Suprapubic skin (tissue), 4 donors: Measurements from ENCODE around the gene CHRNB1. TPM values are rescaled to one million over a fixed set of nuclear protein-coding genes. Genes with fewer than 3 reads are reported as not detected.

Experiments used
- DNase-seq, 2 donors: peaks; one replicate each; pipeline ENCODE4 v3.0.0-alpha.2; 2019; ENCODE audit warnings: low spot score in 2 of 2
- H3K27ac ChIP-seq: fragments of 200-600 bp; sonication (generic); one replicate; pipeline ENCODE4 v1.5.1; 2019
- H3K27me3 ChIP-seq: fragments of 200-600 bp; sonication (generic); one replicate; pipeline ENCODE4 v1.5.1; 2019
- H3K36me3 ChIP-seq: fragments of 200-600 bp; sonication (generic); one replicate; pipeline ENCODE4 v1.5.1; 2019
- H3K4me1 ChIP-seq: fragments of 200-600 bp; sonication (generic); one replicate; pipeline ENCODE4 v1.5.1; 2019
- H3K4me3 ChIP-seq: fragments of 200-600 bp; sonication (generic); one replicate; pipeline ENCODE4 v1.5.1; 2019; ENCODE audit warnings: mild to moderate bottlenecking
- H3K9me3 ChIP-seq: fragments of 200-600 bp; sonication (generic); one replicate; pipeline ENCODE4 v1.5.1; 2019
- EP300 ChIP-seq: sonication (generic); formaldehyde crosslinking; IDR thresholded peaks from one replicate; pipeline ENCODE4 v1.6.1; 2017; ENCODE audit warnings: antibody characterized with exemption
- POLR2A ChIP-seq, 2 donors: fragments of 450-650 bp; IDR thresholded peaks; one replicate each; pipeline ENCODE4 v1.6.1; 2017; ENCODE audit warnings: antibody characterized with exemption in 2 of 2, mild to moderate bottlenecking in 2 of 2, moderate library complexity in 2 of 2
- POLR2AphosphoS5 ChIP-seq, 3 donors: sonication (generic); formaldehyde crosslinking; IDR thresholded peaks; one replicate each; pipeline ENCODE4 v1.6.1; 2017; ENCODE audit warnings: antibody characterized with exemption in 3 of 3
- WGBS: methylation state at CpG from one replicate; pipeline ENCODE4 v1.1.5; 2018; 5-methylcytosine and 5-hydroxymethylcytosine counted together
- total RNA-seq, 4 donors: library from RNA; depleted of rRNA; stranded (reverse); fragments of >200 nt; gene quantifications; one replicate each; pipeline ENCODE4 v1.1.0, GENCODE V29; 2016
- TF ChIP-seq, protein P1 (sequence below), 2 donors: fragments of 200-600 bp in 1 of 2; fragments of 450-650 bp in 1 of 2; sonication (generic) in 1 of 2; IDR thresholded peaks; one replicate each; pipeline ENCODE4 v1.5.1; 2016 to 2019; ENCODE audit warnings: antibody characterized with exemption in 2 of 2, mild to moderate bottlenecking in 1 of 2, moderate library complexity in 1 of 2

The CHRNB1 gene
- total RNA-seq, 4 donors from 2014 or later = 7.3 to 11.3 (median 9.7) TPM

DNA sequence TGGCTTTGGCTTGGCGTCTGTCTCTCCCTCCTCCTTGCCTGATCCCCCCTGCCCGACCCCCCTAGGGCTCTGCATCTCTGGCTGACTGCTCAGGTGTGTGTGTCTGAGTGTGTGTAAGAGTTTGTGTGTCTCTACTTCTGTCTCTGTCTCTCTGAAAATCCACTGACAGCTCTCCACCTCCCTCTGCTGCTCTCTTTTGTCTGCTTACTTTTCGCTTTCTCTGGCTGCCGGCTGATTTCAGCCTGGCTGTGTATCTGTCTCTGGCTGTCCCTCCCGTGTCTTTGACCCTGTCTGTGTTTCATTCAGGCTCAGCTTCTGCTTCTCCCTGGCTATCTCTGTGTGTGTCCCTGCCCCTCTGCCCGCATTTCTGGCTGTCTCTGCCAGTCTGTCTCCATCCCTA lies 28.5 kb upstream of the CHRNB1 start:
- H3K4me1 ChIP-seq = no peaks in the 10 kb centered on the region
- H3K27me3 ChIP-seq = no peaks in the 10 kb centered on the region
- H3K27ac ChIP-seq = no peak overlapping the region
- peaks cover 27% of the 10 kb centered on the region for H3K36me3 ChIP-seq
- TF ChIP-seq POLR2A (IDR thresholded peaks at IDR 0.05) (no peak), EP300 (no peak), POLR2AphosphoS5 (IDR thresholded peaks at IDR 0.05) (no peak)
- TF ChIP-seq, protein P1, sequence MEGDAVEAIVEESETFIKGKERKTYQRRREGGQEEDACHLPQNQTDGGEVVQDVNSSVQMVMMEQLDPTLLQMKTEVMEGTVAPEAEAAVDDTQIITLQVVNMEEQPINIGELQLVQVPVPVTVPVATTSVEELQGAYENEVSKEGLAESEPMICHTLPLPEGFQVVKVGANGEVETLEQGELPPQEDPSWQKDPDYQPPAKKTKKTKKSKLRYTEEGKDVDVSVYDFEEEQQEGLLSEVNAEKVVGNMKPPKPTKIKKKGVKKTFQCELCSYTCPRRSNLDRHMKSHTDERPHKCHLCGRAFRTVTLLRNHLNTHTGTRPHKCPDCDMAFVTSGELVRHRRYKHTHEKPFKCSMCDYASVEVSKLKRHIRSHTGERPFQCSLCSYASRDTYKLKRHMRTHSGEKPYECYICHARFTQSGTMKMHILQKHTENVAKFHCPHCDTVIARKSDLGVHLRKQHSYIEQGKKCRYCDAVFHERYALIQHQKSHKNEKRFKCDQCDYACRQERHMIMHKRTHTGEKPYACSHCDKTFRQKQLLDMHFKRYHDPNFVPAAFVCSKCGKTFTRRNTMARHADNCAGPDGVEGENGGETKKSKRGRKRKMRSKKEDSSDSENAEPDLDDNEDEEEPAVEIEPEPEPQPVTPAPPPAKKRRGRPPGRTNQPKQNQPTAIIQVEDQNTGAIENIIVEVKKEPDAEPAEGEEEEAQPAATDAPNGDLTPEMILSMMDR (IDR thresholded peaks at IDR 0.05) = no peak
- no peaks in the 10 kb centered on the region for H3K9me3 ChIP-seq
- DNase-seq = no peak
- no peak overlapping the region for H3K4me3 ChIP-seq
- WGBS = 85% methylated on average over 6 of the region's 6 CpGs

DNA sequence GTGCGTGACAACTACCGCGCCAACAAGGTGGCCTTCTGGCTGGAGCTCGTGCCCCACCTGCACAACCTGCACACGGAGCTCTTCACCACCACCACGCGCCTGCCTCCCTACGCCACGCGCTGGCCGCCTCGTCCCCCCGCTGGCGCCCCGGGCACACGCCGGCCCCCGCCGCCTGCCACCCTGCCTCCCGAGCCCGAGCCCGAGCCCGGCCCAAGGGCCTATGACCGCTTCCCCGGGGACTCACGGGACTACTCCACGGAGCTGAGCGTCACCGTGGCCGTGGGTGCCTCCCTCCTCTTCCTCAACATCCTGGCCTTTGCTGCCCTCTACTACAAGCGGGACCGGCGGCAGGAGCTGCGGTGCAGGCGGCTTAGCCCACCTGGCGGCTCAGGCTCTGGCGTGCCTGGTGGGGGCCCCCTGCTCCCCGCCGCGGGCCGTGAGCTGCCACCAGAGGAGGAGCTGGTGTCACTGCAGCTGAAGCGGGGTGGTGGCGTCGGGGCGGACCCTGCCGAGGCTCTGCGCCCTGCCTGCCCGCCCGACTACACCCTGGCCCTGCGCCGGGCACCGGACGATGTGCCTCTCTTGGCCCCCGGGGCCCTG lies 27.7 kb upstream of the CHRNB1 start:
- 95% methylated on average over 48 of the region's 54 CpGs for WGBS
- peaks cover 27% of the 10 kb centered on the region for H3K36me3 ChIP-seq

DNA sequence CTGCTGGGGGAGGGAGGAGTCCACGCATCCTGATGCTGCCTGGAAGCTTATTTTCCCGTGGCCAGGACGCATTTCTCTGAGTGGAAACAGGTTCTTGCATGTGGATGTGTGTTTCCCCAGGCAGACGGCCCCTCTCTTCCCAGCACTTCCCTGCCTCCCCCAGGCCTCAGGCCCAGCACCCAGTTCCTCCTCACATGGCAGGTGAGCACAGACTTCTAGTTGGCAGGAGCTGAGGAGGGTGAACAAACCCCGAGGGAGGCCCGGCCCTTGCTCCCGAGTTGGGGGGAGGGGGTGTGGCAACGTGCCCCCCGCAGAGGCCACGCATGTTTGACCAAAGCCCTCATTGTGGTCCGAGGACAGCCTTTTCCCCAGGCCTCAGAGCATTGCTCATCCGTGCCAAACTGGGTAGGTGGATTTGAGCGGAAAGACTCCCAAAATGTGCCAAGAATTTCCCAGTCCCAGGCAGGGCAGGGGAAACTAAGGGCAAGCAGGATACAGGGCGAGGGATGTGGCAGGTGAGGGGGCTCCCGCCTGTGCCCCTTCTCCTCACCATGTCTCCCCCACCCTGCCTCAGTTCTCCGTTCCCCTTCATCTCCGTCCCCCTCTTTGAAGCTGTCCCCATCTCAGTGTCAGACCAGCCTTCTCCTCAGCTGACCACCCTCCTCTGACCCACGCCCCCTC lies 26.2 kb upstream of the CHRNB1 start:
- Histone ChIP-seq H3K27ac (no peak overlapping the region), H3K36me3 (peaks cover 27% of the 10 kb centered on the region), H3K9me3 (no peaks in the 10 kb centered on the region), H3K27me3 (no peaks in the 10 kb centered on the region), H3K4me3 (no peak overlapping the region), H3K4me1 (no peaks in the 10 kb centered on the region)
- DNase-seq = peak in 1 of 2 donors; percentile 51
- TF ChIP-seq, protein P1 (IDR thresholded peaks at IDR 0.05) = no peak
- TF ChIP-seq EP300 (no peak), POLR2A (IDR thresholded peaks at IDR 0.05) (no peak), POLR2AphosphoS5 (IDR thresholded peaks at IDR 0.05) (no peak)
- 71% methylated on average over 16 of the region's 18 CpGs for WGBS

More for the DNA sequence above, 27.7 kb upstream of the CHRNB1 start:
- H3K4me3 ChIP-seq = no peak overlapping the region
- no peaks in the 10 kb centered on the region for H3K4me1 ChIP-seq
- H3K27ac ChIP-seq = no peak overlapping the region
- no peak for DNase-seq
- H3K9me3 ChIP-seq = no peaks in the 10 kb centered on the region
- TF ChIP-seq EP300 (no peak), POLR2AphosphoS5 (IDR thresholded peaks at IDR 0.05) (no peak), POLR2A (IDR thresholded peaks at IDR 0.05) (no peak)
- TF ChIP-seq, protein P1 (IDR thresholded peaks at IDR 0.05) = no peak
- H3K27me3 ChIP-seq = no peaks in the 10 kb centered on the region

DNA sequence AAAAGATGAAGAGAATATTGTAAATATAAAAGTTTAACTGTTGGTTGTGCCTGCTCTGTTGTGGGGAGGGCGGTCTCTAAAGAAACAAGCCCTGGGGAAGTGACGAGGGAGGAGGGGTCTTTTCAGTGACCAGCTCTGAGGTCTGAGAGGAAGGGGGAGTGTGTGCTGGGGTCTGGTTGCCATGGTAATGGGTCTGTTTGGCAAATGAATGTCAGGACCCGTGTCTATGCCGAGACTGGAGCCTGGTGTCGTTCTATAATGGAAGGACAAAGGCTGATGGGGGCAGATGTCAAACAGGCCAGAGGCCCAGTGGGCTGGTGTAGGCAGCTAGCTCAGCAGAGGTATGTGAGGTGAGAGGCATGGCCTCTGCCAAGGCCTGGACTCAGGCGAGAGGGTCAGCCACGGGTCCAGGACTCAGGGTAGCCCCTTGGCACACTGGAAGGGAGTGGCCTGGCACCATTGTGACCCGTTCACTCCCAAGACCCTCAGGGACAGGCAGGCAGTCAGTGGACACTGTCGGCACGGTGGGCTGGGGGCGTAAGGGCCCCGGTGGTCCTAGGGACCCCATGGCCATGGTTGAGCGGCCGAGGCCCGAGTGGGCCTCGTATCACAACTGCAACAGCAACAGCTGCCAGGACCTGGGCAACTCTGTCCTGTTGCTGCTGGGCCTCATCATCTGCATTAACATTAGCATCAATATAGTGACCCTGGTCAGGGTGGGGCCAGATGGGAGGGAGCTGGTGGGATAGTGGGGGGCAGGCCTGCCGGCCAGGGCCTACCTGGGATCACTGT lies 24.8 kb upstream of the CHRNB1 start, which contains the start of gene SPEM1:
SPEM1 (plus strand) TSS at position 506 of the 792 bp plus-strand sequence; CDS start at position 567, 61 bp downstream.
- no peak within 1 kb of the TSS for H3K27ac ChIP-seq
- WGBS = 83% methylated on average over 16 of the region's 17 CpGs
- DNase-seq = no peak
- no peak for TF ChIP-seq EP300
- TF ChIP-seq POLR2AphosphoS5 (IDR thresholded peaks at IDR 0.05) = no peak
- no peak for TF ChIP-seq POLR2A (IDR thresholded peaks at IDR 0.05)
- TF ChIP-seq, protein P1 (IDR thresholded peaks at IDR 0.05) = no peak
- H3K4me1 ChIP-seq = no peaks in the 10 kb centered on the region
- no peak within 1 kb of the TSS for H3K4me3 ChIP-seq
- H3K9me3 ChIP-seq = no peaks in the 10 kb centered on the region
- H3K36me3 ChIP-seq = peaks cover 23% of the 10 kb centered on the region
- no peaks in the 10 kb centered on the region for H3K27me3 ChIP-seq

DNA sequence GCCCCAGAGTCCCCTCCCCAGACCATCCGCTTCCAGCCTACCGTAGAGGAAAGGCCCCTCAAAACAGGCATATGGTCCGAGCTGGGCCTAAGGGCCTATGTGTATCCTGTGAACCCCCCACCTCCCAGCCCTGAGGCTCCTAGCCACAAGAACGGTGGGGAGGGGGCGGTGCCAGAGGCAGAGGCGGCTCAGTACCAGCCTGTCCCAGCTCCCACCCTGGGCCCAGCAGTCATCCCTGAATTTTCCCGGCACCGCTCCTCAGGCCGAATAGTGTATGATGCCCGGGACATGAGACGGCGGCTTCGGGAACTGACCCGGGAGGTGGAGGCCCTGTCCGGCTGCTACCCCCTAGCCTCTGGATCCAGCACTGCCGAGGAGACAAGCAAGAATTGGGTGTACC lies 23.7 kb upstream of the CHRNB1 start:
- no peaks in the 10 kb centered on the region for H3K4me1 ChIP-seq
- H3K27ac ChIP-seq = no peak overlapping the region
- H3K27me3 ChIP-seq = no peaks in the 10 kb centered on the region
- peak in 1 of 2 donors; percentile 55 for DNase-seq
- no peak for TF ChIP-seq POLR2A (IDR thresholded peaks at IDR 0.05)
- TF ChIP-seq, protein P1 (IDR thresholded peaks at IDR 0.05) = no peak
- 91% methylated on average over 13 of the region's 16 CpGs for WGBS
- H3K4me3 ChIP-seq = no peak overlapping the region
- H3K9me3 ChIP-seq = no peaks in the 10 kb centered on the region
- H3K36me3 ChIP-seq = peaks cover 15% of the 10 kb centered on the region
